Right lobe of liver (tissue), 4 donors: ENCODE data around the gene OVCH1.

Experiments used
- POLR2A ChIP-seq: fragments of 450-650 bp; IDR thresholded peaks from one replicate; pipeline ENCODE4 v1.6.1; 2017; ENCODE audit warnings: antibody characterized with exemption, mild to moderate bottlenecking
- TF ChIP-seq, protein P1 (sequence below), 4 donors: fragments of 200-600 bp in 3 of 4; fragments of 450-650 bp in 1 of 4; IDR thresholded peaks; one replicate each; pipeline versions ENCODE4 v1.5.1 to v1.8.0; 2016 to 2022; ENCODE audit warnings: antibody characterized with exemption in 4 of 4, mild to moderate bottlenecking in 2 of 4
- donor health status: DM: no; HTN: no; CAD: no.
- donor health status: DM: no; HTN: no; CAD: no.
- donor health status: DM: no; HTN: yes; CAD: no.

- TF ChIP-seq, protein P1, sequence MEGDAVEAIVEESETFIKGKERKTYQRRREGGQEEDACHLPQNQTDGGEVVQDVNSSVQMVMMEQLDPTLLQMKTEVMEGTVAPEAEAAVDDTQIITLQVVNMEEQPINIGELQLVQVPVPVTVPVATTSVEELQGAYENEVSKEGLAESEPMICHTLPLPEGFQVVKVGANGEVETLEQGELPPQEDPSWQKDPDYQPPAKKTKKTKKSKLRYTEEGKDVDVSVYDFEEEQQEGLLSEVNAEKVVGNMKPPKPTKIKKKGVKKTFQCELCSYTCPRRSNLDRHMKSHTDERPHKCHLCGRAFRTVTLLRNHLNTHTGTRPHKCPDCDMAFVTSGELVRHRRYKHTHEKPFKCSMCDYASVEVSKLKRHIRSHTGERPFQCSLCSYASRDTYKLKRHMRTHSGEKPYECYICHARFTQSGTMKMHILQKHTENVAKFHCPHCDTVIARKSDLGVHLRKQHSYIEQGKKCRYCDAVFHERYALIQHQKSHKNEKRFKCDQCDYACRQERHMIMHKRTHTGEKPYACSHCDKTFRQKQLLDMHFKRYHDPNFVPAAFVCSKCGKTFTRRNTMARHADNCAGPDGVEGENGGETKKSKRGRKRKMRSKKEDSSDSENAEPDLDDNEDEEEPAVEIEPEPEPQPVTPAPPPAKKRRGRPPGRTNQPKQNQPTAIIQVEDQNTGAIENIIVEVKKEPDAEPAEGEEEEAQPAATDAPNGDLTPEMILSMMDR (IDR thresholded peaks at IDR 0.05) = no peak
- no peak for TF ChIP-seq POLR2A
Observed at GRCh38 chr12:29486972-29487371, 10.5 kb downstream of the OVCH1 start.
